ENCODE results near the gene DPPA3.
"Not testable (repeated sequence)": the region's sequence is repeated elsewhere in the genome, so short reads cannot be mapped to it uniquely, and the experiment has no call there.

DPPA3 gene

GRCh38 chr12:7711133-7711532 lies at the start of gene DPPA3:
Gene DPPA3, plus strand, starts transcription at chr12:7711433. Its CDS starts 138 bp downstream, at chr12:7711571.
- no peak for DNase-seq

- DNase-seq = no peak
Observed at GRCh38 chr12:7661741-7662140, 49.5 kb upstream of the DPPA3 start.

GRCh38 chr12:7666595-7666994 lies 44.6 kb upstream of the DPPA3 start:
- DNase-seq = no peak

- no peak for DNase-seq
Observed at GRCh38 chr12:7667125-7667524, 44.1 kb upstream of the DPPA3 start.

- DNase-seq = no peak
Observed at GRCh38 chr12:7668171-7668570, 43.1 kb upstream of the DPPA3 start.

- DNase-seq = not testable (repeated sequence)
Observed at GRCh38 chr12:7675455-7675854, 35.8 kb upstream of the DPPA3 start.

- not testable (repeated sequence) for DNase-seq
Observed at GRCh38 chr12:7677432-7677888, 33.8 kb upstream of the DPPA3 start.

- DNase-seq = no peak
Observed at GRCh38 chr12:7678744-7679143, 32.5 kb upstream of the DPPA3 start.

GRCh38 chr12:7679251-7680045 lies 31.8 kb upstream of the DPPA3 start:
- DNase-seq = no peak

GRCh38 chr12:7681535-7681934 lies 29.7 kb upstream of the DPPA3 start:
- DNase-seq = no peak

GRCh38 chr12:7693793-7694192 lies 17.4 kb upstream of the DPPA3 start:
- DNase-seq = no peak

- DNase-seq = no peak
Observed at GRCh38 chr12:7694556-7695236, 16.5 kb upstream of the DPPA3 start.

- DNase-seq = no peak
Observed at GRCh38 chr12:7695237-7695560, 16.0 kb upstream of the DPPA3 start.

GRCh38 chr12:7695566-7696197 lies 15.6 kb upstream of the DPPA3 start, which contains the start of gene GDF3:
Gene GDF3, minus strand, starts transcription at chr12:7695775. Its CDS starts 47 bp downstream, at chr12:7695728.
- DNase-seq = no peak

- no peak for DNase-seq
Observed at GRCh38 chr12:7705846-7706245, 5.4 kb upstream of the DPPA3 start.

GRCh38 chr12:7709969-7710675 lies 1.1 kb upstream of the DPPA3 start:
- DNase-seq = no peak

- DNase-seq = no peak
Observed at GRCh38 chr12:7712841-7713442, 1.7 kb downstream of the DPPA3 start.

GRCh38 chr12:7716381-7716780 lies 5.1 kb downstream of the DPPA3 start:
- no peak for DNase-seq

- no peak for DNase-seq
Observed at GRCh38 chr12:7719946-7720730, 8.9 kb downstream of the DPPA3 start.

GRCh38 chr12:7723926-7724325 lies 12.7 kb downstream of the DPPA3 start:
- no peak for DNase-seq

- DNase-seq = no peak
Observed at GRCh38 chr12:7729746-7730145, 18.5 kb downstream of the DPPA3 start.

- not testable (repeated sequence) for DNase-seq
Observed at GRCh38 chr12:7730984-7731383, 19.8 kb downstream of the DPPA3 start.
